ENCODE results near the gene CORO1C.

- TF ChIP-seq, protein P1, sequence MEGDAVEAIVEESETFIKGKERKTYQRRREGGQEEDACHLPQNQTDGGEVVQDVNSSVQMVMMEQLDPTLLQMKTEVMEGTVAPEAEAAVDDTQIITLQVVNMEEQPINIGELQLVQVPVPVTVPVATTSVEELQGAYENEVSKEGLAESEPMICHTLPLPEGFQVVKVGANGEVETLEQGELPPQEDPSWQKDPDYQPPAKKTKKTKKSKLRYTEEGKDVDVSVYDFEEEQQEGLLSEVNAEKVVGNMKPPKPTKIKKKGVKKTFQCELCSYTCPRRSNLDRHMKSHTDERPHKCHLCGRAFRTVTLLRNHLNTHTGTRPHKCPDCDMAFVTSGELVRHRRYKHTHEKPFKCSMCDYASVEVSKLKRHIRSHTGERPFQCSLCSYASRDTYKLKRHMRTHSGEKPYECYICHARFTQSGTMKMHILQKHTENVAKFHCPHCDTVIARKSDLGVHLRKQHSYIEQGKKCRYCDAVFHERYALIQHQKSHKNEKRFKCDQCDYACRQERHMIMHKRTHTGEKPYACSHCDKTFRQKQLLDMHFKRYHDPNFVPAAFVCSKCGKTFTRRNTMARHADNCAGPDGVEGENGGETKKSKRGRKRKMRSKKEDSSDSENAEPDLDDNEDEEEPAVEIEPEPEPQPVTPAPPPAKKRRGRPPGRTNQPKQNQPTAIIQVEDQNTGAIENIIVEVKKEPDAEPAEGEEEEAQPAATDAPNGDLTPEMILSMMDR (IDR thresholded peaks at IDR 0.05; ENCODE audit: poor library complexity, severe bottlenecking): no peak
- TF ChIP-seq TAF1 (IDR thresholded peaks at IDR 0.05; ENCODE audit: low read depth): no peak
Measured at GRCh38 chr12:108759924-108760323, 28.6 kb upstream of the CORO1C start.
